AG10803 (cell line): ENCODE data around the gene RNF121.

ENCODE experiments used
- DNase-seq: peaks from one replicate; pipeline ENCODE4 v3.0.0; 2010; ENCODE audit warnings: low read depth
- H3K4me3 ChIP-seq: 2 replicates; pipeline ENCODE4 v1.5.1; 2011; ENCODE audit warnings: mild to moderate bottlenecking, low read length, control low read depth
- CTCF ChIP-seq: conservative IDR thresholded peaks from 2 replicates; pipeline ENCODE4 v1.5.1; 2011; ENCODE audit warnings: mild to moderate bottlenecking, low read length, control low read depth, inconsistent platforms

Gene RNF121

GRCh38 chr11:71991494-71991893 lies 62.6 kb downstream of the RNF121 start:
- no peak for DNase-seq
- TF ChIP-seq CTCF = no peak
- H3K4me3 ChIP-seq = no peak overlapping the region

DNA sequence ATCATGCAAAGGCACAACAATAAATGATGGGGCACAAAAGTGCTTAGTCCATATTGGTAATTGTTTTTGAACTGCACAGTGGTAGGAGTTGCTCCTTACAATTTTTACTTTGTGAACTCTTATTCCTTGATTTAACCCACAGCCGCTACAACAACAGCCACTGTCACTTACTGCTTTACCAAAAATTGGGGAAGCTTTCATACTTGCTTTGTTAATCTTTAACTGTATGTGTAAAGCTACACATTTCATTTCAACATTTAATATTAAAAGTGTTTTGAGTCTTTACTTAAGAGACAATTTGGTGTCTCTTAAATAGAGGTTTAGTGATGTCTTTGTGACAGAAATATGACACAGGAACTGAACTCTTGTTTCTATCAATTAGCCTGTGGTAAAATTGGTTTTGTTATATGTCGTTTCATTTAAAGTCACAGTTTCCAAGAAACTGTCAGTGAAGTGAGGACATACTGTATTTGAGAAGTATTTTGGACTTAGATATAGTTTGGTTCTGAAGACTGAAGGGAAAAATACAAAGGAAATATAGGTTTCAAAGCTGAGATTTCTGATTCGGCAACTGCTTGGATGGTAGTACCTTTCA lies 63.4 kb downstream of the RNF121 start:
- no peak for TF ChIP-seq CTCF
- no peak for DNase-seq
- H3K4me3 ChIP-seq = no peak overlapping the region

DNA sequence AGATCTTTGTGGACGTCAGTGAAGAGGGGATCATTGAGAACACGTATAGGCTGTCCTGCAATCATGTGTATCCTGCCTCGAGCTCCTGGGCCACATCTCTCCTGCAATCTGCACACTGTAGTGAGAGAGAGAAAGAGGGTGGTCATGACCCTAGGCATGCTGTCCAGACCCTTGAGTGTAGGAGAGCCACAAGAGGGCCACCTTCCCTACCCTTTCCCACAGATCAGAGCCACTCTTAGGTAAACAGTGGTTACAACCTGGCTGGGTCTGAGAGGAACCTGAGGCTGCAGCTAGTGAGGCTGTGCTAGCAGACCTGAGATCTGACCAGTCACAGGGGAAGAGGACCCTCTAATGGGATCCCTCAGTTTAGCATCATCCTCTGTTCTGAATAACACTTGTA lies 65.9 kb downstream of the RNF121 start:
- TF ChIP-seq CTCF = no peak
- DNase-seq = no peak
- no peak overlapping the region for H3K4me3 ChIP-seq

DNA sequence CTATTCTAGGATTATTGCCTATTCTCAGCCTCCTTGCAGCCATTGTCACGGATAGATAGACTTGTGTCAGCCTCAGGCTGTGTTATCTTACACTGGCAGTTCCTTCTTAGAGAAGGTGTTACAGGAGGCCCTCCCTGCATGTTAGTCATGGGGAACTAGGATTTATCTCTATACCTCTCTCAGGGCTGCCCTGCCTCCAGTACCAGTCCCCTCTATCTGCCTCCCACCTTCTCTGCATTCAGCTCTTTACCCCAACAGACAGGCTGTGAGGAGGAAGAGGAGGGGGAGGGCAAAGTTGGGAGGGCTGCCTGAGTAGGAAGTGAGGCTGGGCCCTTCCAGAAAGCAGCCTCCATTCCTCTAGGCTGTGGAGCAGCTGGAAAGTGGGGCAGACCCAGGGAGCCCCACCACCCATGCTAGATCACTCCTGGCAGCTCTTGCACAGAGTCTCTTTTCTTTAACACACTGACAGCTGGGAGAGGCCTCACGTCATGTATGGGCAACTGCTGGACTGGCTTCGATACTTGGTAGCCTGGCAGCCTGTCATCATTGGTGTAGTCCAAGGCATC lies 67.0 kb downstream of the RNF121 start:
- no peak overlapping the region for H3K4me3 ChIP-seq
- no peak for DNase-seq
- TF ChIP-seq CTCF = no peak

- TF ChIP-seq CTCF = no peak
- no peak overlapping the region for H3K4me3 ChIP-seq
- no peak for DNase-seq
These were observed 67.7 kb downstream of the RNF121 start for GRCh38 chr11:71996517-71996916.

DNA sequence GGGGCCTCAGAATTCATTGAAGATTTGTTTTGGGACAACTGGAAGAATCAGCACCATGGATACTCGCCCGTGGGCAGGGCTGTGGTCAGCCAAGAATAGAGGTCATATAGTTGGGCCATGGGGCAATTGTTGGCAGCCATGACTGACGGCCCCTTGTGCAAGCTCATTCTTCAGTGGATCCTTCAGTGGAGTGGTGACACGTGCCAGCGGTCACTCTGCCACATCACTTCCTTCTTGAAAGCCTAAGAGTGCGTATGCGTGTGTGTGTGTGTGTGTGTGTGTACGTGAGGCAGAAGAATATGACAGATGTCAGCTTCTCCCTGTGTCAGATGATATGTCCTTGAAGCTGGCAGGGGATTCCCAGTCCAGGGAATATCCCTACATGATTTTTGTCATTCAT lies 68.1 kb downstream of the RNF121 start:
- TF ChIP-seq CTCF = no peak
- no peak overlapping the region for H3K4me3 ChIP-seq

DNA sequence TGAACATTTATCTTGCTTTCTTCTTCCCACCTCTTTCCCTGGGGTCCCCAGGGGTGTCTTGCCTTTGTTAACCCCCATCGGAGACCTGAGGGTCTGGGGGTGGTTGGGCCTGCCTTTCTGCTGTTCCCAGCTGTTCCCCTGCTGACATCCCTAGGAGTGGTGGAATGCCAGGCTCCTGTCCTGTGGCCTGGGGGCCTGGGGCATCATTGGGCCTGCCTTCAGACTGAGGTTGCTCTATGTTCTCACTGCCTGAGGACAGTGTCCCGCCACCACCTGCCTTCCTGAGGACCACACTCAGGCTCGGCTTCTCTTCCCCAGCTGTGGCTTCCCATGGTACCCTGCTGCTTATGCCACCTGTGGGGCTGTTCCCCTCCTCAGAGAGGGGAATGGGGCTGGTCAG lies 68.7 kb downstream of the RNF121 start:
- H3K4me3 ChIP-seq = no peak overlapping the region
- DNase-seq = no peak
- no peak for TF ChIP-seq CTCF

More for the DNA sequence above, 68.1 kb downstream of the RNF121 start:
- no peak for DNase-seq
